GM18870 (cell line): ENCODE results near the gene EGR2.

Experiments used
- ATAC-seq: cut with Tn5 transposase; IDR thresholded peaks from one replicate; pipeline ENCODE4 v1.9.1; 2021; ENCODE audit warnings: moderate library complexity; ENCODE audit not compliant: unreplicated experiment

The EGR2 gene

DNA sequence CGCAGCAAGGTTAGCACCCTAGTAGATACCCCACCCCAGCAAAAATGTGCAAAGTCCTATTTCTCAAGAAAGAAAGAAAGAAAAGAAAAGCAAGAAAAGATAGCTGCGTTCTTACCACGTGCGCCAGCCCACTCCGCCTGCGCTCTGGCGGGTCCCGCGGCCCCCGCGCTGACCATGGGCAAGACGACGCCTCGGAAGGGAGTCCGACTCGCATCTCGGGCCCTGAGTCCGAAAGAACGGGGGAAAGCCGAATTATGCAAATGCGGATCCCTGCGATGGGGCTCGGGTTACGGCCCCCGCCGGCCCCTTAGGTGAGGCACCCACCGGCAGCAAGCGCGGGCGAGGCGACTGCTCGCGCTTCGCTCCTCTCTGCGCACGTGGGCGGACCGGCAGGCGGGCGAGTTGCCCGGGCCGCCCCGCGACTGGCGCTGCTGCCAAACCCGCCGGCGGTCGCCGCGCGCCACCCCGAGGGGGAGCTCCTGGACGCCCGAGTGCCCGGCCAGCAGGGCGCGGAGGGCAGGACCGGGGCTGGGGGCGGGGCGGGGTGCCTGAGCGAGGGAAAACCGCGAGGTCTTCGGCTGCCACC, 2.4 kb upstream of the EGR2 start:
- ATAC-seq: no peak

DNA sequence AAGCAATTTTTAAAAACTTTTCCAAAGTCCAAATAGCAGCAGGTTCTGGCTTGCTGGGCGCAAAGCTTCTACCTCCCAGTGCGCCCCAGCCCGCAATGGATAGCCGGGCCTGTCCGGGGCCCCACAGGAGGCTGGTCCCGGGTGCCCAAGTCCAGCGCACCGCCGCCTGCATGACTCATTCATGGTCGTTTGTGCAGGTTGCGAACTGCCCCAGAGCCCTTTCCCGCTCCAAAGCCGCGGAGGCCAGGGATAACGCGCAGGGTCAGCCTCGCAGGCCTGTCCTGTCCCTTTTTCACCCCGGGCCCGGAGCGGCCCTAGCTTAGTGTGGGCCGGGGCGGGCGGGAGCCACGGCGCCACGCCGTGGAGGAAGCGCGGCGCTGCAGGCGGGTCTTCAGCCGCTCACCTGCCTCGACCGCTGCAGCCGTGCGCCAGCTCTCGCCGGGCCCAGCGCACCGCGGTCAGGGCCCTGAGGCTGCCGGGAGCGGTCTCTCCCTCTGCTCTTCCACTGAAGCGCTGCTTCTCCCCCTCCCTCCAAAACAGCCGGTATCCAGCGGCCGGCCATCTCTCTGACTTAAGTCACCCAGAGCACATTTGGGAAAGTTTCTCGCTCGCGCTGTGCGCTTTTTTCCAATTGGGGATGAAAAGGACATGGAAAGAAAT, 1.7 kb upstream of the EGR2 start:
- ATAC-seq: no peak

DNA sequence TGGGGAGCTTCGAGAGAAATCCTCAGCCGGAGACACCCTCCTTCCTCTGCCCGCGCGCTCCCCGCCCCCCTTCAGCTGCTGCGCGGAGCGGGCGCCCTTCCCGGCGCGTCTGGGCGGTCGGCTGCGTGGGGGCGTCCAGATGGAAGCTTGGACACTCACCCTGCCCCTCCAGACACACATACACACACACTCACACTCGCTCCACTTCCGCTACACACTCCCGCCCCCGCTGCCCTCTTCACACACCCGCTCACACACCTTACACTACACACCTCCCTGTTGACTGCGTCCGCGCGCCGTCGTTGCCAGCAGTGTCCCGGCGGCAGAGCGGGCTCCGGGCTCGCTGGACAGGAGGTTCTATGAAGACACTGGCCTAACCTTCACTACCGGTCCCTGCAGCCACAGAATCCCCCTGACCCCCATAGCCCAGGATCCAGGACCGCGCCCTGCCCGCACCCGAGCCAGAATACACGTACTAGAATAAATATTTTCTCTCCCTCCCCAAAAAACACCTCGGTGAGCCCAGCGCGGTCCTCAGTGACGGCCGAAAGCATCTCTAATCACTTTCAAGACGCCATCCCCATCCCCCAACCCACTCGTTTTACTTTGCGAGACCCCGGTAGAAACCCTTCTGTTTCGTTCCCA, 1.1 kb upstream of the EGR2 start:
- ATAC-seq: no peak

DNA sequence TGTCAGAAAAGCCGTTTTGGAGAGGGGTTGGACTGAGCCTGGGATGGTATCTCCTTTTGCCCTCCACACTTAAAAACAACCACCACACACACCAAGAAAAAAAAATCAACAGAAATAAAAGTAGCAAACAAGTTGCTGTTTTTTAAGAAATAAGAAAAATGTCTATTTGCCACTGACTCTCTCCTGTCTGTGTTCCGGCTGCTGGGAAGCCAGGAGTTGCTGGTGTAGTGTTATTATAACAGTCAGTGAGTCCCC, 163 bp downstream of the EGR2 start:
- no peak for ATAC-seq

DNA sequence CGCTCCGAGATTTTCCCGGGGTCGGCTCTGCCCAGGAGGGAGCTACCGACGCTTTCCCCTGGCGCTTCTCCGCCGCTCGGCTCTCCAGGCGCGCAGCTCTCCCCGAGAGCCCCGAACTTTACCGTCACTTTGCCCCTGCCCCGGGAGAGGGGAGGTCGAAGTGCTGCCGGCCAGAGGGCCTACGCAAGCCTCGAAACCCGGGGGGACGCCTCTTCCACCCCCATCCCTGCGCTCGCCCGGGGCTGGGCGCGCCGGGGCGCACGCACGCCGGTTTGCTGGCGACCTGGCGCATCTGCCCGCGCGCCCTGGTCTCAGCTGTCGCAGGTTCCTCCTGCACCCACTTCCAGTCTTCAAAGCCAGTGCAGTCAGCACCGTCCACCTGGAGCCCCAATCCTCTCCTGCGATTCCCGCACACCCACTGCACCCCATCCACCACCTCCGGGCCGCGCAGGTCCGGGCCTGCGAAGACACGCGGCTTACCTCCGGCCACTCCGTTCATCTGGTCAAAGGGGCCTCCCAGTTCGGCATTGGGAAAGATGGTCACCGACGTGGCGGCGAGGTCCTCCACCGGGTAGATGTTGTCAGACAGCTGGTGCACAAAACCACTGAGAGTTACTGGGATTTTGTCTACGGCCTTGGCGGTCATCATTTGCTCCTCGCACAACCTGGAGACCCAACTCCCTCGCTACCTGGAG, 638 bp downstream of the EGR2 start:
- ATAC-seq: no peak

DNA sequence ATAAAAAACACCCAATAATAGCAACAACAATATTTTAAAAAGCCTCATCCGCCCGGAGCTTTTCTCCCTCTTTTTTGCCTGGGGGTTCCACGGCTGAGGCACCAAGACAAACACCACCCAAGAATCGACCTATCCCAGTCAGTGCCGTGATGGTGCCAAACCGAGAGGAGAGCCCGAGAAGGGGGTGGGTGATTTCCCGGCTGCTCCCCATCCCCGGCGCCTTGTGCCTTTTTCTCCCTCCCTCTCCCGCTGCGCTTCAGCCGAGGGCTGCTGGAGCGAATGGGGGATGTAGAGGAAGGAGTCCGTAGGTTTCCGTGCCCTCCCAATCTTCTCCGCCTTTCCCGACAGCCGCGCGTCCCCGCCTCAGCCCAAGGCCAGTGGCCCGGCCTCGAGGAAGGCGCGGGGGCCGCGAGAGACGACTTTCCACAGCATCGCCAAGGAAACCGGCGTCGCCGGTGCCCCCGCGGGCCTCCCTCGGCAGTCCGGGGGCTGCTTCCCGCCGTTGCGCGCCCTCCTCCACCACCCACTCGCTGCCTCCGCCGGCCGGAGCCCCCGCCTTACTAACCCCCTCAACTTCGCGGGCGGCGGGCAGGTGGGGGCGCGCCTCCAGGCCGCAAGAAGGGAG, 1.3 kb downstream of the EGR2 start:
- no peak for ATAC-seq

DNA sequence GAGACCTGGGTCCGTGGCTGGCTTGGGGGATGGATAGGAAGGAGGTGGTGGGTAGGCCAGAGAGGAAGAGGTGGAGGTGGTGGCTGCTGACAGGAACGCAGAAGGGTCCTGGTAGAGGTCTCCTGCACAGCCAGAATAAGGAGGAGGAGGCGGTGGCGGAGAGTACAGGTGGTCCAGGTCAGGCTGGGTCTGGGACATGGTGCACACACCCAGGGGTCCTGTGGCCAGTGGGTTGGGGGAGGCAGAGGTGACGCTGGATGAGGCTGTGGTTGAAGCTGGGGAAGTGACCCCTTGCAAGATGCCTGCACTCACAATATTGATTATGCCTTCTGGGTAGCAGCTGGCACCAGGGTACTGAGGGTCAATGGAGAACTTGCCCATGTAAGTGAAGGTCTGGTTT, 2.2 kb downstream of the EGR2 start:
- ATAC-seq: no peak

DNA sequence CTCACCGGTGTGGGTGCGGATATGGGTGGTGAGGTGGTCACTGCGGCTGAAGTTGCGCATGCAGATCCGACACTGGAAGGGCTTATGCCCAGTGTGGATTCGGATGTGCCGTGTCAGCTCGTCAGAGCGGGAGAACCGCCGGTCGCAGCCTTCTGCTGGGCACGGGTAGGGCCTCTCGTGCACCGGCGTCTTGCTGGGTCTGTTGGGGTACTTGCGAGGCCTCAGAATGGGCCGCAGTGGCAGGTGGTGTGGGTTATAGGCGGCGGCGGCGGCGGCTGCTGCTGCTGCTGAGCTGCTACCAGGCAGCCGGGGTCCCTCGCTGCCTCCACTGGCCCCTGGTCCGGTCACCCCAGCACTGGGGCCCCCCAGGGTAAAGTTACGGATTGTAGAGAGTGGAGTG, 2.7 kb downstream of the EGR2 start:
- no peak for ATAC-seq

DNA sequence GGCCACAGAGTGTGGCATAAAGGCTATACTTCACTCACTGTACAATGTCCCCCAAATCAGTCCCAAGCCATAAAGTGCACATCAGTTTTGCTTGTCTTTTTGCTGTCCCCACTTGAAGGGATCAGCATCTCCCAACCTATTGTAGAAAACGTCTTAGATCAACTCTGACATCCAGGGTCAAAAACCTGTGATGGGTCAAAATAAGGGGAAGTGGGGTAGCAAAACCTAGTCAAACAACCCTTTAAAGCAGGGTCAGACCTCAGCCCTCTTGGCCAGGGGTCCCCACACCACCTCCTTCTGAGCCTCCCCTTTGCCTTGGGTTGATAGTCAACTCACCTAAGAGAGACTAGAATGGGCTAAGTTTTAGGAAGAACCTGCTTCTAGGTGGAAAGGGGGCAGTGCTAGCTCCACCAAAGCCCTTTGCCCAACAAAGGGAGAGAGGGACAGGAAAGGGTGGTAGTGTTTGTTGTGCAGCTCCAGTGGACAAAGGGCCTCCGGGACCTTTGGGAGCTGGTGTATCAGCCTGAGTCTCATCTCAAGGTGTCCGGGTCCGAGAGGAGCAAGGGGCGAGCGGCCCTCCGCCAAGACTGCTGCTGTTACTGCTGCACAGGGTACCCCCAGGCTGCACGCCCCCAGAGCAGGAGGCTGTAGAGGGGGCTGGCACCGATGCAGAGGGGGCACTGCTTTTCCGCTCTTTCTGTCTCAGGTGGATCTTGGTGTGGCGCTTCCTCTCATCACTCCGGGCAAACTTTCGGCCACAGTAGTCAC, 3.3 kb downstream of the EGR2 start:
- ATAC-seq: no peak

DNA sequence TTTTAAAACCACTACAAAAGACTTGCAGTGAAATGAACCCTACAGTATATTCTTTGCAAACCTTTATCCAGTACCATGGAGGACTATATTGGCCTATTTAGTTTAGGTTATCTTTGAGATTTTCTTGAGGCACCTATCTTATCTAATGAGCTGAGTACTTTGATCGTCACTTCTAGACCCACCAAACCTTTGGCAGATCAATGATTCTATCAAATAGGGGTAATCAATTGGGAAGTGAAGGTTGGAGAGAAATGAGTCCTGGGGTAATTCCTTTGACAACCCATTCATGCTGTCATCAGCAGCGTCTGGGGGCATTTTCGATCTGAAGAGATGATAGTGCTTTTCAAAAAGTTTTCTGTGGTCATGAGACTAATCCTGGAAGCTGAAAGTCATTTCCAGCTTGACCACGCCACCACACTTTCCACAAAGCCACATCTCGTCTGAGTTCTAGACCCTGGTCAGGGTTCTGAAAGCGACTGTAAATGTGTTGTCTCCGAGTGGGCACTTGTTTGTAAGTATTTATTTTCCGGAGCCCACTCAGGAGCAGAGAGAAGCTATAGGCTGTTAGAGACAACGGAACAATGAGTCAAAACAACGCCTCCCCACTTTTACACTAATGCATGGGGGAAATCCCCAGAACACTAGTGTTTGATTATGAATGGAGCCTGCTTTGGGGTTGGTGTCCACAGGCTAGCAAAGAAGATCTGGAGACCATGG, 4.8 kb downstream of the EGR2 start:
- peak; percentile 52 for ATAC-seq

DNA sequence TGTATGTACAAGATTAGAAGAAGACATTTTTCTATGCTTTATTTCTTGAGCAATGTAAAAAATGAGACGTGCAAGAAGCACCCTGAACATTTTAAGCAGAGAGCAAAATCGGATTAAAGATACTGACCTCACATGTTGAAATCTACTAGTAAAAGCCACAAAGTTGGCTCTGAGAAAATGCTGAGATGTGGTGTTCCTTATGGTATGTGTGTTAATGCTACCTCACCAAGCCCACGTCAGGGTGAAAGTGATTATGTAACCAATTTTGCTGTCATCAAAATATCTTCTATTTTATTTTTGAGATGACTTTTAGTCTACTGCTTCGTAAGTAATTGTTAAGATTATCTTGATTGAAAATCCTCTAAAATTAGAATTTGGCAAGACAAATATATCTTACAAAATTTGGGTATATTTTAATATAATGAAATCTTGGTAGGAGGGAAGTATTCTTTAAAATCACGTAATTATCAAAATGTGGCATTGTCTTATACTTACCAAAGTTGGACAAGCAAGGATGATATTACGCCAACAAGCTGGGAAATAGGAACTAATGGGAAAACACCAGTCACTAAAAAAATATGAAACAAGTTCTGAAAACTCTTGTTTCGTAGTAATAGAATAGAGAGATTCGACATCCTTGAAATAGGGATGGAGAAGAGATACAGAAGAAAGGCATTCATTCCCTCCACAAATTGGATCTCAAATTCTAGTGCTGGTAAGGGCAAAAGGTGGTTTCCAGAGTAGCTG, 5.8 kb downstream of the EGR2 start:
- ATAC-seq: no peak

DNA sequence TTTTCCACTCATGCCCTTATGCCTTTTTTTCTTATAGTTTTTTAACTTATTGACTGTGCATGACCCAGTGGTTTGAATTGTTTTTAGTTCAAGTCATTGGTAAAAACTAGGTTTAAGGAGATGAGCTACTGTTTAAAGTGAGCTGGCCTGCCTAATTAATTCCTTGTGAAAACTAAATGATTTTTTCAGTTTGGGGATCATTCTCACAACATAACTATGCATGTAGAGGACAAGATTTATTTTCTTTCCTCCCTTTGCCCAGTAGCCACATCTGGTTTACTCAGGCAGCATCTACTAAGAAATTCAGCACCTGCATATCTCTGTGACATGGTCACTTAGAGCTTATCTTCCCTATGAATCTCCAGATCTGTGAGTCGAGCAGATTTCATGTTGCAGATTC, 9.9 kb downstream of the EGR2 start:
- no peak for ATAC-seq

DNA sequence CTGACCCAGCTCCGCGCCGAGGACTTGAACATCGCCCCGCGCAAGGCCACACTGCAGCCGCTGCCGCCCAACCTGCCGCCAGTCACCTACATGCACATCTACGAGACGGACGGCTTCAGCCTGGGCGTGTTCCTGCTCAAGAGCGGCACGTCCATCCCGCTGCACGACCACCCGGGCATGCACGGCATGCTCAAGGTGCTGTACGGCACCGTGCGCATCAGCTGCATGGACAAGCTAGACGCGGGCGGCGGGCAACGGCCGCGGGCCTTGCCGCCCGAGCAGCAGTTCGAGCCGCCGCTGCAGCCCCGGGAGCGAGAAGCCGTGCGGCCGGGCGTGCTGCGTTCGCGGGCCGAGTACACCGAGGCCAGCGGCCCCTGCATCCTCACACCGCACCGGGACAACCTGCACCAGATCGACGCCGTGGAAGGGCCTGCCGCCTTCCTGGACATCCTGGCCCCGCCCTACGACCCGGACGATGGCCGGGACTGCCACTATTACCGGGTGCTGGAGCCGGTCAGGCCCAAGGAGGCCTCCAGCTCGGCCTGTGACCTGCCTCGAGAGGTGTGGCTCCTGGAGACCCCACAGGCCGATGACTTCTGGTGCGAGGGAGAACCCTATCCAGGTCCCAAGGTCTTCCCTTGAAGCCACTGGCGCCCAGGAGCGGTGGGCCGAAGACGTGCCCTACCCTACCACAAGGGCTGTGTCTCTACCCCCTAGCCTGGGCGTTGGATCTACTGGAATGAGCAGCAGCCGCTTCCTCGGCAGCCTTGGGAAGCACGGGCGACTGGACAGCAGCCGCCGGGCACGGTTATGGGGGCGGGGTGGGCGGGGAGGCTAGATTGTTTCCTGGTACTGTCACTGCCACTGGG, 10.7 kb downstream of the EGR2 start:
- ATAC-seq: peak; percentile 20

DNA sequence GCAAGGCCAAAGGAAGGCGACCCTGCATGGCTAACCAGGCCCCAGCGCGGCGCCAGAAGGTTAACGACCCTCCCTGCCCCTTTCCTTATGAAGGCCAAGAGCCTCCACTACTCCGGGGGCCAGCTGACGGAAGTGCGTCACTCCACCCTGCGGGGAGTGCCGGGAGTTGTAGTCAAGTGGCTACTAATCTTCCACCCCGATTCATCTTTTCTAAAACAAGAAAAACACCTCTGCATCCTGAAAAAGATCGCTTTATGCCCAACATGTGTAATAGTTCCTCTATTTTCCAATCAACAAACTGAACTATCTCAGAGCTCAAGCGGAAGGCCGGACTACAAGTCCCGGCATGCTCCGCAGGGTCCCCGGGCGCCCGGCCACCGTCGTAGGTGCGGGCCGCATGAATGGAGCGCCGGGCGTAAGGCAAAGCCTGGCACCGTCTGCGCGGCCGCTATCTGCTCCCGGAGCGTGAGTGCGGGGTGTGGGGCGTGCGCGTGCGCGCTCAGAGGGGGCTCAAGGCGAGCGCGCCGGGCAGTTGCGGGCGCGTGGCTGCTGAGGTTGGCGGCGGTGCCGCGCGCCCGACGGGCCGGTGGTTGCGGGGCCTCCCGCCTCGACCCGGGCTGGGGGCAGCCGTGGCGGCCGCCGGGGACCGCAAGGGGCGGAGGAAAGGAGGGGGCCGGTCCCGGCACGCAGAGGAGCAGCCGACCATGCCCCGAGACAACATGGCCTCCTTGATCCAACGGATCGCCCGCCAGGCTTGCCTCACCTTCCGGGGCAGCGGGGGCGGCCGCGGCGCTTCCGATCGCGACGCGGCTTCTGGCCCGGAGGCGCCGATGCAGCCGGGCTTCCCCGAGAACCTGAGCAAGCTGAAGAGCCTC, 11.6 kb downstream of the EGR2 start, which contains the start of gene ADO:
TSS of gene ADO (plus strand) at position 365 of the 875 bp plus-strand sequence. CDS start at position 705, 340 bp downstream.
- peak; percentile 85 for ATAC-seq

DNA sequence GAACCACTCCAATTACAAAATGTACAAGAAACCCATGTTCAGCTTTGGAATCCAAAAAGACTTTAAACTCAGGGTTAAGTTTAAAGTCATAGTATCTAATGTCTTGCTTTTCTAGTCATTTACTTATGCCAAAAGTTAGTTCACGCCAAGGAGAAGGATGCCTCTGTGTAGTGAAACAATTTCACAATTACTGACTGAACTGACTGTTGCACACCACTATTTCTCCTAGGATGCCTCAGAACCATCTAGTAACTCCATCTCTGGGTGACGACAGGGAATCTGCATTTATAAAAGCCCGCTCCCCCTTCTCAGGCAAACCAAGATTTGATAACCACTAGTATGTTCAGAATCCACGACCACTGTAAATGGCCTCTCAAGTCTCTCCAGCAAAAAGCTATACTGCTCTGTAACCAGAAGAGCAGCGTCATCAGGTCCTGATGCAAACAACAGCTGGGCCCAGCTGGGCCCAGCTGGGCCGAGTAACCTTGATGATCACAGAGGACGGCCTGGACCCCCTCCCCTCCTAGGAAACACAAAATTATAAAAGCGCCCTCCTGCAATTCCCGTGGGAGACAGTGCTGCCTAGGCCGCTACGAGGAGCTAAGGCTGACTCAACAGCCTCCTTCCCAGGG, 12.3 kb downstream of the EGR2 start:
- no peak for ATAC-seq

DNA sequence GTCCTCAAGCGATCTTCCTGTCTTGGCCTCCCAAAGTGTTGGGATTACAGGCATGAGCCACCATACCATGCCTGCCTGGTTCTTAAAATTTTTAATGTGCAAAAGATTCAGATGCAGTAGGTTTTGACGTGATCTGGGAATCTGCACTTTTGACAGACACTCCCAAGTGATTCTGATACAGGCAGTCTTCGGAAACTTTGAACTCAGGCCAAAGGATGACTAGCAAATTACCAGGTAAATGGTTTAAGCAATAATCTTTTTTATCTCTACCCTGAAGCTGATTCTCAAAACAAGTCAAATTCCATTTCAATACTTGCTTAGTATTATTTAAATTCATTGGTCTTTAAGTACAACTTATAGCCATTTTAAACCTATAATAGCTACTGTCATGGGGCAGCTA, 14.3 kb downstream of the EGR2 start:
- ATAC-seq: no peak

DNA sequence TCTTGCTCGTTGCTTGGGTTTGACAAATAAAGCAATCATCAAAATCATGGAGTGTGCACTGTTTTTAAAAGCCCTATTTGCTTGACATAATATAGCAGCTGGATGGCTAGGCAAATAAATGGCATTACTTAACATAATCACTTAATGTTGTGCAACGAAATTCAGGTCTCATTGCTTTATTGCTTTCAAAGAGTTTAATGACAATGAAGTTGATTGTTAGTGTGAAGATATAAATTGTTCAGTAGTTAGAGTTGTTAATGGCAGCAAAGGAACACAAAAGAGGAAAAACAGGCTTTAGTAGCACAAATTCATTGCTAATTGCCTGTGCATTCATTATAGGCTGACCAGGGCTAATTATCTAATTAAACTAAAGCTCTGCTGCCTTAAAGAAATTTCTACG, 19.3 kb downstream of the EGR2 start:
- no peak for ATAC-seq
